SIG-M5 treated with dmso at 0.1 percent for 504 hours (cell line): ENCODE results near the gene PARD6A.

Experiments used
- DNase-seq: peaks from one replicate; lab custom pipeline; 2025; ENCODE audit not compliant: unreplicated experiment; lab: John Stamatoyannopoulos, UW

Gene PARD6A

GRCh38 chr16:67653128-67653788 is 7.5 kb upstream of the PARD6A start:
- DNase-seq, result no peak

GRCh38 chr16:67653789-67654402 is 6.9 kb upstream of the PARD6A start:
- DNase-seq, result no peak

GRCh38 chr16:67654403-67654911 is 6.3 kb upstream of the PARD6A start:
- DNase-seq, result no peak

- no peak for DNase-seq
These were observed 5.4 kb upstream of the PARD6A start for GRCh38 chr16:67655363-67655762.

- no peak for DNase-seq
These were observed 4.3 kb upstream of the PARD6A start for GRCh38 chr16:67656344-67657016.

- DNase-seq, result no peak
These were observed 3.6 kb upstream of the PARD6A start for GRCh38 chr16:67657017-67657608.

GRCh38 chr16:67657751-67658518 is 2.8 kb upstream of the PARD6A start:
- DNase-seq, result no peak

- DNase-seq, result no peak
These were observed 1.7 kb upstream of the PARD6A start for GRCh38 chr16:67658849-67659674.

- peak; percentile 78 for DNase-seq
These were observed 841 bp upstream of the PARD6A start, which contains the start of gene ACD for GRCh38 chr16:67659675-67660563. Gene ACD (minus strand): TSS chr16:67660260. CDS start chr16:67660220, 40 bp downstream.

GRCh38 chr16:67661101-67661761 is 471 bp downstream of the PARD6A start:
- no peak for DNase-seq

GRCh38 chr16:67661886-67662652 is 1.3 kb downstream of the PARD6A start:
- no peak for DNase-seq

GRCh38 chr16:67662653-67663010 is 1.9 kb downstream of the PARD6A start:
- no peak for DNase-seq

GRCh38 chr16:67663151-67663876 is 2.6 kb downstream of the PARD6A start:
- DNase-seq, result no peak

GRCh38 chr16:67663877-67664222 is 3.1 kb downstream of the PARD6A start:
- no peak for DNase-seq

- DNase-seq, result no peak
These were observed 3.5 kb downstream of the PARD6A start for GRCh38 chr16:67664258-67664657.

- no peak for DNase-seq
These were observed 4.1 kb downstream of the PARD6A start for GRCh38 chr16:67664871-67665270.

- no peak for DNase-seq
These were observed 4.8 kb downstream of the PARD6A start for GRCh38 chr16:67665598-67665997.
